Frontal cortex (tissue), 4 donors: ENCODE results near the gene FAM168A. TPM values are rescaled to one million over a fixed set of nuclear protein-coding genes. Genes with fewer than 3 reads are reported as not detected.

Experiments
- DNase-seq, 2 donors: peaks; one replicate each; pipeline ENCODE4 v3.0.0; 2012; ENCODE audit warnings: low spot score in 2 of 2
- FAIRE-seq: peaks from 2 replicates; lab custom pipeline; 2012; peaks lifted over from hg19 to GRCh38; lab: Jason Lieb, UNC
- total RNA-seq: library from RNA; depleted of rRNA; stranded (reverse); fragments of >200 nt; gene quantifications from one replicate; pipeline ENCODE4 v1.2.3, GENCODE V29; 2014
- donor health status: control.
- donor health status: control.
- donor health status: control.

Gene FAM168A
- total RNA-seq: 51.4 TPM

GRCh38 chr11:73597956-73598718 lies at the start of gene FAM168A:
FAM168A (minus strand) TSS chr11:73598112; CDS start chr11:73468474, 129,638 bp downstream.
- FAIRE-seq: no peak
- peak; percentile 94 to 95 for DNase-seq

- DNase-seq: peak; percentile 78 to 93
- FAIRE-seq: no peak
Observed at GRCh38 chr11:73647459-73648100, 49.7 kb upstream of the FAM168A start.

GRCh38 chr11:73645972-73646631 lies 48.2 kb upstream of the FAM168A start, which contains the start of gene PLEKHB1:
PLEKHB1 (plus strand) TSS chr11:73646581; CDS start chr11:73646609, 28 bp downstream.
- DNase-seq (no peak), FAIRE-seq (no peak)

GRCh38 chr11:73645121-73645969 lies 47.4 kb upstream of the FAM168A start:
- DNase-seq: no peak
- FAIRE-seq: no peak

GRCh38 chr11:73641668-73642067 lies 43.8 kb upstream of the FAM168A start:
- DNase-seq (no peak), FAIRE-seq (no peak)

GRCh38 chr11:73640592-73640991 lies 42.7 kb upstream of the FAM168A start:
- DNase-seq (no peak), FAIRE-seq (no peak)

- FAIRE-seq (no peak), DNase-seq (no peak)
Observed at GRCh38 chr11:73637012-73637411, 39.1 kb upstream of the FAM168A start.

GRCh38 chr11:73636249-73636648 lies 38.3 kb upstream of the FAM168A start:
- FAIRE-seq: no peak

GRCh38 chr11:73635721-73636120 lies 37.8 kb upstream of the FAM168A start:
- DNase-seq: no peak
- FAIRE-seq: no peak

More at GRCh38 chr11:73636249-73636648, 38.3 kb upstream of the FAM168A start:
- no peak for DNase-seq

- no peak for FAIRE-seq
- no peak for DNase-seq
Observed at GRCh38 chr11:73633999-73634398, 36.1 kb upstream of the FAM168A start.

GRCh38 chr11:73632996-73633395 lies 35.1 kb upstream of the FAM168A start:
- no peak for FAIRE-seq

GRCh38 chr11:73629907-73630306 lies 32.0 kb upstream of the FAM168A start:
- FAIRE-seq (no peak), DNase-seq (no peak)

More at GRCh38 chr11:73632996-73633395, 35.1 kb upstream of the FAM168A start:
- no peak for DNase-seq

GRCh38 chr11:73625696-73626318 lies 27.9 kb upstream of the FAM168A start:
- DNase-seq (peak; percentile 65 to 83), FAIRE-seq (no peak)

GRCh38 chr11:73623686-73624085 lies 25.8 kb upstream of the FAM168A start:
- FAIRE-seq (no peak), DNase-seq (no peak)

- DNase-seq: no peak
- no peak for FAIRE-seq
Observed at GRCh38 chr11:73622926-73623593, 25.1 kb upstream of the FAM168A start.

GRCh38 chr11:73614591-73614990 lies 16.7 kb upstream of the FAM168A start:
- DNase-seq (no peak), FAIRE-seq (no peak)

- FAIRE-seq: no peak
- no peak for DNase-seq
Observed at GRCh38 chr11:73612601-73613140, 14.8 kb upstream of the FAM168A start.

- FAIRE-seq (no peak), DNase-seq (no peak)
Observed at GRCh38 chr11:73598719-73599379, 937 bp upstream of the FAM168A start.
